A549 (cell line): ENCODE results near the gene PI4KA. TPM values are rescaled to one million over a fixed set of nuclear protein-coding genes. Genes with fewer than 3 reads are reported as not detected.

Experiments used
- ATAC-seq, 2 experiments: fragments of 200-7000 bp in 1 of 2; fragments of >200 bp in 1 of 2; cut with Nextera tagmentation in 1 of 2; cut with Tn5 transposase in 1 of 2; 3 replicates each; pipeline versions ENCODE4 v1.8.0 to v1.9.1; 2018 to 2020; ENCODE audit warnings: mild to moderate bottlenecking in 1 of 2, moderate library complexity in 1 of 2
- CTCF ChIA-PET: fragments of 300-600 bp; sonication (Branson Sonifier 250); formaldehyde crosslinking; extraction: SDS; loops from one replicate; lab custom pipeline; 2021; ENCODE audit warnings: antibody characterized with exemption, inconsistent platforms; lab: Yijun Ruan, JAX
- POLR2A ChIA-PET: fragments of 350-600 bp; formaldehyde crosslinking; extraction: SDS; loops from one replicate; lab custom pipeline; 2021; ENCODE audit warnings: antibody characterized with exemption, inconsistent platforms; lab: Yijun Ruan, JAX
- DNase-seq, 2 experiments: peaks; one replicate each; pipeline versions ENCODE4 v3.0.0 to v3.0.0-alpha.2; 2011 to 2016; ENCODE audit warnings: low read depth in 1 of 2, low spot score in 1 of 2
- FAIRE-seq: peaks from 2 replicates; lab custom pipeline; 2011; peaks lifted over from hg19 to GRCh38; lab: Jason Lieb, UNC
- H3K27ac ChIP-seq, 2 experiments: fragments of >200 bp; sonication (Bioruptor Twin); formaldehyde crosslinking; 3 replicates each; pipeline ENCODE4 v1.5.1; 2016 to 2017
- H3K4me1 ChIP-seq: fragments of >200 bp; sonication (Bioruptor Twin); formaldehyde crosslinking; 3 replicates; pipeline ENCODE4 v1.6.1; 2016
- H3K4me2 ChIP-seq: fragments of >200 bp; sonication (Bioruptor Twin); formaldehyde crosslinking; 3 replicates; pipeline ENCODE4 v1.6.1; 2016
- H3K4me3 ChIP-seq: fragments of >200 bp; sonication (Bioruptor Twin); formaldehyde crosslinking; 3 replicates; pipeline ENCODE4 v1.5.1; 2016
- H3K9me3 ChIP-seq: fragments of >200 bp; sonication (Bioruptor Twin); formaldehyde crosslinking; 3 replicates; pipeline ENCODE4 v1.6.1; 2016
- BCL3 ChIP-seq: fragments of >200 bp; sonication (Bioruptor Twin); formaldehyde crosslinking; IDR thresholded peaks from 3 replicates; pipeline ENCODE4 v1.6.1; 2016
- BHLHE40 ChIP-seq: IDR thresholded peaks from 2 replicates; pipeline ENCODE4 v1.6.1; 2012; ENCODE audit warnings: low read depth, low read length, inconsistent platforms
- CHD2 ChIP-seq: fragments of 150-350 bp; IDR thresholded peaks from 2 replicates; pipeline ENCODE4 v1.6.1; 2014; ENCODE audit warnings: low read length; ENCODE audit not compliant: partially characterized antibody
- EHMT2 ChIP-seq: fragments of 200-600 bp; sonication (generic); IDR thresholded peaks from 2 replicates; pipeline ENCODE4 v1.6.1; 2016; ENCODE audit warnings: antibody characterized with exemption, low read depth, mild to moderate bottlenecking, moderate library complexity
- ELK1 ChIP-seq: fragments of 150-350 bp; IDR thresholded peaks from 2 replicates; pipeline ENCODE4 v1.6.1; 2014; ENCODE audit warnings: low read depth, mild to moderate bottlenecking, low read length
- EP300 ChIP-seq, 2 experiments: fragments of >200 bp; sonication (Bioruptor Twin); formaldehyde crosslinking; IDR thresholded peaks; 2 replicates in 1 of 2; 3 replicates in 1 of 2; pipeline ENCODE4 v1.6.1; 2016 to 2017
- FOSB ChIP-seq: fragments of 250-450 bp; sonication (Bioruptor Pico); IDR thresholded peaks from 2 replicates; pipeline ENCODE4 v1.5.0; 2020; ENCODE audit warnings: mild to moderate bottlenecking, moderate library complexity
- FOSL2 ChIP-seq, 2 experiments: fragments of 450-650 bp in 1 of 2; fragments of >200 bp in 1 of 2; sonication (Bioruptor Twin) in 1 of 2; formaldehyde crosslinking; IDR thresholded peaks; 2 replicates each; pipeline versions ENCODE4 v1.5.0 to v1.6.1; 2016 to 2020; ENCODE audit warnings: mild to moderate bottlenecking in 1 of 2, moderate library complexity in 1 of 2
- FOXS1 ChIP-seq: fragments of 250-450 bp; sonication (Bioruptor Pico); IDR thresholded peaks from 2 replicates; pipeline ENCODE4 v1.5.0; 2020; ENCODE audit warnings: mild to moderate bottlenecking, moderate library complexity
- HOXB5 ChIP-seq: fragments of 250-450 bp; sonication (Bioruptor Pico); IDR thresholded peaks from 2 replicates; pipeline ENCODE4 v1.5.0; 2020; ENCODE audit warnings: mild to moderate bottlenecking, moderate library complexity
- JUNB ChIP-seq: fragments of >200 bp; sonication (Bioruptor Twin); formaldehyde crosslinking; IDR thresholded peaks from 2 replicates; pipeline ENCODE4 v1.6.1; 2016
- KDM1A ChIP-seq: fragments of 200-600 bp; sonication (generic); IDR thresholded peaks from 2 replicates; pipeline ENCODE4 v1.6.1; 2016; ENCODE audit warnings: low read depth, mild to moderate bottlenecking
- KDM5A ChIP-seq: fragments of 200-600 bp; sonication (generic); IDR thresholded peaks from 2 replicates; pipeline ENCODE4 v1.6.1; 2016; ENCODE audit warnings: antibody characterized with exemption, mild to moderate bottlenecking
- MAX ChIP-seq: IDR thresholded peaks from 2 replicates; pipeline ENCODE4 v1.6.1; 2012
- NFE2L2 ChIP-seq: fragments of 150-350 bp; conservative IDR thresholded peaks from 2 replicates; pipeline ENCODE4 v1.6.1; 2014; ENCODE audit warnings: low read length
- NR3C1 ChIP-seq: fragments of >200 bp; sonication (Bioruptor Twin); formaldehyde crosslinking; IDR thresholded peaks from 3 replicates; pipeline ENCODE4 v1.6.1; 2017
- PBX3 ChIP-seq: IDR thresholded peaks from 2 replicates; pipeline ENCODE4 v1.6.1; 2012
- PHF8 ChIP-seq: fragments of 200-600 bp; sonication (generic); IDR thresholded peaks from 2 replicates; pipeline ENCODE4 v1.6.1; 2016; ENCODE audit warnings: low read depth, mild to moderate bottlenecking, antibody characterized with exemption, moderate library complexity, borderline replicate concordance
- POLR2A ChIP-seq: IDR thresholded peaks from 2 replicates; pipeline ENCODE4 v1.6.1; 2012; ENCODE audit warnings: mild to moderate bottlenecking, low read length
- RAD21 ChIP-seq, 2 experiments: fragments of >200 bp in 1 of 2; sonication (Bioruptor Twin) in 1 of 2; formaldehyde crosslinking in 1 of 2; IDR thresholded peaks in 1 of 2; conservative IDR thresholded peaks in 1 of 2; 2 replicates in 1 of 2; 3 replicates in 1 of 2; pipeline ENCODE4 v1.6.1; 2012 to 2018; ENCODE audit warnings: inconsistent platforms in 1 of 2
- RARB ChIP-seq: fragments of 250-450 bp; sonication (Bioruptor Pico); IDR thresholded peaks from 2 replicates; pipeline ENCODE4 v1.8.0; 2021; ENCODE audit warnings: mild to moderate bottlenecking, moderate library complexity
- RCOR1 ChIP-seq: fragments of 150-350 bp; IDR thresholded peaks from 2 replicates; pipeline ENCODE4 v1.6.1; 2014; ENCODE audit warnings: antibody characterized with exemption, low read length, low read depth
- REST ChIP-seq: fragments of 200-600 bp; sonication (generic); IDR thresholded peaks from 2 replicates; pipeline ENCODE4 v1.6.1; 2016; ENCODE audit warnings: antibody characterized with exemption, mild to moderate bottlenecking, moderate library complexity
- RFX5 ChIP-seq: fragments of 450-650 bp; IDR thresholded peaks from 2 replicates; pipeline ENCODE4 v1.7.1; 2014; ENCODE audit warnings: antibody characterized with exemption, mild to moderate bottlenecking, moderate library complexity
- RNF2 ChIP-seq: fragments of 200-600 bp; sonication (generic); IDR thresholded peaks from 2 replicates; pipeline ENCODE4 v1.6.1; 2016; ENCODE audit warnings: low read depth, mild to moderate bottlenecking, antibody characterized with exemption, moderate library complexity, borderline replicate concordance
- SMC3 ChIP-seq: fragments of >200 bp; sonication (Bioruptor Twin); formaldehyde crosslinking; IDR thresholded peaks from 3 replicates; pipeline ENCODE4 v1.6.1; 2018; ENCODE audit warnings: inconsistent platforms
- TFCP2L1 ChIP-seq: fragments of 250-450 bp; sonication (Bioruptor Pico); IDR thresholded peaks from 2 replicates; pipeline ENCODE4 v1.5.0; 2021; ENCODE audit warnings: mild to moderate bottlenecking
- TP53 ChIP-seq: fragments of 250-450 bp; sonication (Bioruptor Pico); IDR thresholded peaks from 2 replicates; pipeline ENCODE4 v1.5.0; 2021; ENCODE audit warnings: mild to moderate bottlenecking, moderate library complexity
- ZC3H11A ChIP-seq: fragments of 450-650 bp; IDR thresholded peaks from 2 replicates; pipeline ENCODE4 v1.6.1; 2014; ENCODE audit warnings: antibody characterized with exemption, mild to moderate bottlenecking
- ZSCAN20 ChIP-seq: fragments of 250-450 bp; sonication (Bioruptor Pico); IDR thresholded peaks from 2 replicates; pipeline ENCODE4 v1.8.0; 2022; ENCODE audit warnings: mild to moderate bottlenecking, moderate library complexity
- whole genome bisulfite sequencing: methylation state at CpG from one replicate; pipeline ENCODE4 v1.1.6; 2017; ENCODE audit errors: missing lambda C conversion rate; 5-methylcytosine and 5-hydroxymethylcytosine counted together
- polyA plus RNA-seq, 4 experiments: library from polyadenylated mRNA; depleted of rRNA in 3 of 4; stranded (reverse); fragments of >200 nt; fragmentation: RNase III in 1 of 4; extraction: RNeasy Plus Mini Kit Qiagen cat#74134 plus additional on column Dnase treatment in 1 of 4; gene quantifications; 2 replicates in 3 of 4; 3 replicates in 1 of 4; pipeline ENCODE4 v1.2.3, GENCODE V29; 2011 to 2017

The PI4KA gene
- polyA plus RNA-seq, 2 of the 4 experiments (the other 2 are of a cell fraction), result 14.4 to 21.3 TPM

- Histone ChIP-seq H3K4me1 (no peaks in the 10 kb centered on the region), H3K4me3 (no peak overlapping the region), H3K4me2 (no peak overlapping the region), H3K27ac (no peak overlapping the region)
- WGBS, result 81% methylated on average over 4 of the region's 4 CpGs
- CTCF ChIA-PET, result interaction anchor here (0.7 to 2.7 kb wide), 3 partner anchors 49 to 110 kb away, joined by 3 to 9 read pairs (median 4); no protein-coding TSS in a partner anchor
- no peak for DNase-seq
- POLR2A ChIA-PET, result no interaction called here
- FAIRE-seq, result no peak
- no peak for ATAC-seq
- TF ChIP-seq NFE2L2, result no peak
- no peak for TF ChIP-seq FOSL2 (IDR thresholded peaks at IDR 0.05)
- TF ChIP-seq FOSL2 (CRISPR knock-in tag; IDR thresholded peaks at IDR 0.05), result no peak
- TF ChIP-seq BCL3, result no peak
- no peak for TF ChIP-seq RAD21 (conservative IDR thresholded peaks at IDR 0.05 in 1 of 2, IDR thresholded peaks at IDR 0.05 in 1 of 2)
- TF ChIP-seq FOSB, result no peak
- no peak for TF ChIP-seq PHF8
- no peak for TF ChIP-seq JUNB
- no peak for TF ChIP-seq EP300 (IDR thresholded peaks at IDR 0.05)
- no peak for TF ChIP-seq SMC3
- TF ChIP-seq RARB (CRISPR knock-in tag), result no peak
- TF ChIP-seq ELK1, result no peak
- TF ChIP-seq KDM1A, result no peak
- TF ChIP-seq RCOR1, result no peak
- no peak for TF ChIP-seq PBX3
- no peak for TF ChIP-seq MAX
- TF ChIP-seq RNF2, result no peak
- TF ChIP-seq HOXB5 (CRISPR knock-in tag), result no peak
- TF ChIP-seq, all 56 proteins: peak for 0
- H3K9me3 ChIP-seq, result no peaks in the 10 kb centered on the region
Measured at GRCh38 chr22:20852076-20852475, 6.5 kb downstream of the PI4KA start.

- no peak for DNase-seq
- 82% methylated on average over 2 of the region's 2 CpGs for WGBS
- no peak for TF ChIP-seq RAD21 (conservative IDR thresholded peaks at IDR 0.05 in 1 of 2, IDR thresholded peaks at IDR 0.05 in 1 of 2)
- no peak for TF ChIP-seq KDM5A
- TF ChIP-seq ELK1, result no peak
- no peak for TF ChIP-seq RARB (CRISPR knock-in tag)
- TF ChIP-seq POLR2A, result no peak
- TF ChIP-seq TFCP2L1, result no peak
- no peak for TF ChIP-seq TP53 (CRISPR knock-in tag)
- no peak for TF ChIP-seq ZC3H11A
- no peak for TF ChIP-seq RFX5
- no peak for TF ChIP-seq PHF8
- no peak for TF ChIP-seq CHD2
- no peak for TF ChIP-seq ZSCAN20
- TF ChIP-seq NR3C1, result no peak
- TF ChIP-seq FOXS1 (CRISPR knock-in tag), result no peak
- no peak for TF ChIP-seq BHLHE40
- TF ChIP-seq REST, result no peak
- no peak for TF ChIP-seq RNF2
- TF ChIP-seq EHMT2, result no peak
- TF ChIP-seq, all 56 proteins: peak for 0
- FAIRE-seq (no peak), ATAC-seq (no peak)
- POLR2A ChIA-PET, result no interaction called here
- Histone ChIP-seq H3K9me3 (no peaks in the 10 kb centered on the region), H3K27ac (no peak overlapping the region), H3K4me3 (no peak overlapping the region), H3K4me1 (peaks cover 14% of the 10 kb centered on the region), H3K4me2 (no peak overlapping the region)
- CTCF ChIA-PET, result no interaction called here
Measured at GRCh38 chr22:20847318-20847822, 11.2 kb downstream of the PI4KA start.
